DOHH2 (cell line): ENCODE measurements around the gene CRYAB.

Experiments
- H3F3A ChIP-seq: fragments of 200-600 bp; sonication (generic), shearing (Covaris generic); 2 replicates; pipeline ENCODE4 v1.6.0; 2016; ENCODE audit warnings: antibody characterized with exemption, mild to moderate bottlenecking; ENCODE audit not compliant: control insufficient read depth, insufficient read depth
- H3K27ac ChIP-seq: fragments of 200-600 bp; sonication (generic); 2 replicates; pipeline ENCODE4 v1.5.1; 2014; ENCODE audit warnings: low read depth, mild to moderate bottlenecking, low read length, moderate library complexity
- H3K27me3 ChIP-seq: fragments of 200-600 bp; sonication (generic); 2 replicates; pipeline ENCODE4 v1.6.1; 2014; ENCODE audit warnings: mild to moderate bottlenecking, low read length, mixed read lengths; ENCODE audit not compliant: control insufficient read depth
- H3K36me3 ChIP-seq: fragments of 200-600 bp; sonication (generic); 2 replicates; pipeline ENCODE4 v1.6.1; 2014; ENCODE audit warnings: mild to moderate bottlenecking, low read length, moderate library complexity, mixed read lengths; ENCODE audit not compliant: control insufficient read depth
- H3K4me1 ChIP-seq: fragments of 200-600 bp; sonication (generic); 2 replicates; pipeline ENCODE4 v1.6.1; 2014; ENCODE audit warnings: mild to moderate bottlenecking, low read length, mixed read lengths; ENCODE audit not compliant: control insufficient read depth
- H3K4me2 ChIP-seq: fragments of 200-600 bp; sonication (generic); 2 replicates; pipeline ENCODE4 v1.6.0; 2014; ENCODE audit warnings: mild to moderate bottlenecking, low read length, moderate library complexity
- H3K4me3 ChIP-seq: fragments of 200-600 bp; sonication (generic); 2 replicates; pipeline ENCODE4 v1.5.1; 2014; ENCODE audit warnings: mild to moderate bottlenecking, low read length, mixed read lengths
- H3K79me2 ChIP-seq: fragments of 200-600 bp; sonication (generic); 2 replicates; pipeline ENCODE4 v1.6.1; 2014; ENCODE audit warnings: mild to moderate bottlenecking, low read length, mixed read lengths; ENCODE audit not compliant: control insufficient read depth
- H3K9me2 ChIP-seq: fragments of 200-600 bp; sonication (generic); replicated peaks from 2 replicates; pipeline ENCODE4 v1.6.1; 2014; ENCODE audit warnings: mild to moderate bottlenecking, low read length, mixed read lengths; ENCODE audit not compliant: control insufficient read depth
- H3K9me3 ChIP-seq: fragments of 200-600 bp; sonication (generic); 2 replicates; pipeline ENCODE4 v1.6.1; 2014; ENCODE audit warnings: antibody characterized with exemption, low read length, mixed read lengths; ENCODE audit not compliant: control insufficient read depth, insufficient read depth
- H4K20me1 ChIP-seq: fragments of 200-600 bp; sonication (generic); 2 replicates; pipeline ENCODE4 v1.6.0; 2014; ENCODE audit warnings: low read depth, mild to moderate bottlenecking, antibody characterized with exemption, low read length, moderate library complexity; ENCODE audit not compliant: control insufficient read depth, insufficient read depth
- EZH2phosphoT487 ChIP-seq: fragments of 200-600 bp; sonication (generic); IDR thresholded peaks from 2 replicates; pipeline ENCODE4 v1.6.1; 2017; ENCODE audit warnings: borderline replicate concordance, mild to moderate bottlenecking, antibody characterized with exemption, low read length, moderate library complexity, mixed read lengths
- TF ChIP-seq, protein P1 (sequence below): fragments of 200-600 bp; sonication (generic); IDR thresholded peaks from one replicate; pipeline ENCODE4 v1.5.1; 2014; ENCODE audit warnings: antibody characterized with exemption, mild to moderate bottlenecking, low read depth, low read length; ENCODE audit not compliant: poor library complexity, severe bottlenecking

The CRYAB gene

DNA sequence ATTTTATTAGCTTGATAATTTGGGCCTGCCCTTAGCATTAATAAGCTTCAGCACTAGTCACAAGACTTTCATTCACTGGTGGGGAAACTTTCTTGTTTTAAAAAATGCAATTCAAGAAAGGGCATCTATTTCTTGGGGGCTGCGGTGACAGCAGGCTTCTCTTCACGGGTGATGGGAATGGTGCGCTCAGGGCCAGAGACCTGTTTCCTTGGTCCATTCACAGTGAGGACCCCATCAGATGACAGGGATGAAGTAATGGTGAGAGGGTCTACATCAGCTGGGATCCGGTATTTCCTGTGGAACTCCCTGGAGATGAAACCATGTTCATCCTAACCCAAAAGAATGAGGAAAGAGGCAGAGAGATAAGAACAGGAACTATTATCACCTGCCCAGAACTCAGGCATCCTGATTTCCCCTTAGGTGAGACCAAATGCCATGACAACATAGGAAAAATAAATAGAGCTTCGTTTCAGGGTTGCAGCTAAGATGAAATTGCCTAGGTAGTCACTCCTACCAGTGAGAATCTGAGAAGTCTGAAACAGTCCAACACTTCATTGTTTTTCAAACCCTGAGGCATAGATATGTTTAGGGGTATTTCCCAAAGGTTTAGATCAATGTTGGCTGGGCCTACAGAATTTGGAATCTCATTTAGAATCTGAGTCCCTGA lies 2.8 kb downstream of the CRYAB start:
- Histone ChIP-seq H3K4me3 (no peak overlapping the region), H3K79me2 (no peaks in the 10 kb centered on the region), H3F3A (no peaks in the 10 kb centered on the region), H3K27ac (no peak overlapping the region), H3K4me2 (no peak overlapping the region), H4K20me1 (no peaks in the 10 kb centered on the region), H3K9me2 (no peaks in the 10 kb centered on the region), H3K9me3 (no peaks in the 10 kb centered on the region), H3K27me3 (peaks cover 35% of the 10 kb centered on the region), H3K4me1 (no peaks in the 10 kb centered on the region), H3K36me3 (no peaks in the 10 kb centered on the region)
- TF ChIP-seq, protein P1, sequence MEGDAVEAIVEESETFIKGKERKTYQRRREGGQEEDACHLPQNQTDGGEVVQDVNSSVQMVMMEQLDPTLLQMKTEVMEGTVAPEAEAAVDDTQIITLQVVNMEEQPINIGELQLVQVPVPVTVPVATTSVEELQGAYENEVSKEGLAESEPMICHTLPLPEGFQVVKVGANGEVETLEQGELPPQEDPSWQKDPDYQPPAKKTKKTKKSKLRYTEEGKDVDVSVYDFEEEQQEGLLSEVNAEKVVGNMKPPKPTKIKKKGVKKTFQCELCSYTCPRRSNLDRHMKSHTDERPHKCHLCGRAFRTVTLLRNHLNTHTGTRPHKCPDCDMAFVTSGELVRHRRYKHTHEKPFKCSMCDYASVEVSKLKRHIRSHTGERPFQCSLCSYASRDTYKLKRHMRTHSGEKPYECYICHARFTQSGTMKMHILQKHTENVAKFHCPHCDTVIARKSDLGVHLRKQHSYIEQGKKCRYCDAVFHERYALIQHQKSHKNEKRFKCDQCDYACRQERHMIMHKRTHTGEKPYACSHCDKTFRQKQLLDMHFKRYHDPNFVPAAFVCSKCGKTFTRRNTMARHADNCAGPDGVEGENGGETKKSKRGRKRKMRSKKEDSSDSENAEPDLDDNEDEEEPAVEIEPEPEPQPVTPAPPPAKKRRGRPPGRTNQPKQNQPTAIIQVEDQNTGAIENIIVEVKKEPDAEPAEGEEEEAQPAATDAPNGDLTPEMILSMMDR, result no peak
- no peak for TF ChIP-seq EZH2phosphoT487

DNA sequence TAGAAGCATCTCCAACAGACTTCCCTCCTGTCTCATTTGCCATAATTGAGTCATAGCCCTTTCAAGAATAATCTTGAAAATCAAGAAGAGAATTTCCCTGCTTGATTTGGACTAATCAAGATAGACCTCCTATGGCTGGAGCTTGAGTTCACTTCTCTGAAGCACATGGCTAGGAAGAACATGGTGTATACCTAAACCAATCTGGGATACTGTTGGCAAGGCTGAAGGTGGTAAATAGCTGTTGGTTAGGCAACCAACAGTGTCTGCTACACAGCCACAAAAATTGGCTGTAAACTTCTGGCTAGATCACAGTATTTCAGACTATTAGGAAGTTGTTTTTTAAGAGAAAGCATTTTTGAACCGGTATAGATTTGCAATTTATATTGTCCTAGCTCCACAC lies 4.9 kb downstream of the CRYAB start:
- Histone ChIP-seq H3K79me2 (no peaks in the 10 kb centered on the region), H3F3A (no peaks in the 10 kb centered on the region), H3K27me3 (peaks cover 33% of the 10 kb centered on the region), H3K4me2 (no peak overlapping the region), H3K36me3 (no peaks in the 10 kb centered on the region), H3K4me3 (no peak overlapping the region), H3K27ac (no peak overlapping the region), H3K4me1 (no peaks in the 10 kb centered on the region), H4K20me1 (no peaks in the 10 kb centered on the region), H3K9me3 (no peaks in the 10 kb centered on the region), H3K9me2 (no peaks in the 10 kb centered on the region)
- TF ChIP-seq, protein P1, result no peak
- no peak for TF ChIP-seq EZH2phosphoT487

DNA sequence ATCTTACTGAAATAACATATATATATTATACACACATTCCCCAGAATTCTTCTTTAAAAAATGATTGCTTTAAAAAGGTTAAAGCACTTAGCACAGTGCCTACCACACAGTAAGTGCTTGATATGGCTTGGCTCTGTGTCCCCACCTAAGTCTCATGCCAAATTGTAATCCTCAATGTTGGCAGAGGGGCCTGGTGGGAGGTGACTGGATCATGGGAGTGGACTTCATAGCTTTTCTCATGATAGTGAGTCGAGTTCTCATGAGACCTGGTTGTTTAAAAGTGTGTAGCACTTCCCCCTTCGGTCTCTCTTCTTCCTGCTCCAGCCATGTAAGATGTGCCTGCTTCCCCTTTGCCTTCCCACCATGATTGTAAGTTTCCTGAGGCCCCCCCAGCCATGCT lies 6.2 kb downstream of the CRYAB start:
- Histone ChIP-seq H3K27ac (no peak overlapping the region), H3K9me2 (no peaks in the 10 kb centered on the region), H3K4me3 (no peak overlapping the region), H3K27me3 (peaks cover 21% of the 10 kb centered on the region), H3K36me3 (no peaks in the 10 kb centered on the region), H3F3A (no peaks in the 10 kb centered on the region), H3K4me1 (no peaks in the 10 kb centered on the region), H4K20me1 (no peaks in the 10 kb centered on the region), H3K4me2 (no peak overlapping the region), H3K9me3 (no peaks in the 10 kb centered on the region), H3K79me2 (no peaks in the 10 kb centered on the region)
- TF ChIP-seq, protein P1, result no peak
- TF ChIP-seq EZH2phosphoT487, result no peak
